Measurements from ENCODE around the gene FMO3.

The FMO3 gene

GRCh38 chr1:171160639-171161354 is 70.1 kb downstream of the FMO3 start:
- DNase-seq: no peak

- no peak for DNase-seq
These were observed 70.7 kb downstream of the FMO3 start for GRCh38 chr1:171161431-171161830.

- DNase-seq: no peak
These were observed 75.7 kb downstream of the FMO3 start for GRCh38 chr1:171166361-171166760.

All from effector CD8-positive, alpha-beta T cell (primary cell).